Smooth muscle cell (in vitro differentiated cells): Measurements from ENCODE around the gene AK3. TPM values are rescaled to one million over a fixed set of nuclear protein-coding genes. Genes with fewer than 3 reads are reported as not detected.

Source experiments
- DNase-seq: peaks from one replicate; lab custom pipeline; 2025; ENCODE audit not compliant: unreplicated experiment; lab: John Stamatoyannopoulos, UW
- H2AFZ ChIP-seq: fragments of 200-600 bp; sonication (generic); 2 replicates; pipeline ENCODE4 v1.6.0; 2016; ENCODE audit warnings: antibody characterized with exemption, low read depth, mild to moderate bottlenecking
- H3F3A ChIP-seq: fragments of 200-600 bp; sonication (generic); 2 replicates; pipeline ENCODE4 v1.6.0; 2017; ENCODE audit warnings: antibody characterized with exemption, low read depth
- H3K27ac ChIP-seq: fragments of 200-600 bp; sonication (generic); 2 replicates; pipeline ENCODE4 v1.5.1; 2016; ENCODE audit warnings: low read depth, mild to moderate bottlenecking
- H3K27me3 ChIP-seq: fragments of 200-600 bp; sonication (generic); 2 replicates; pipeline ENCODE4 v1.6.1; 2016; ENCODE audit warnings: low read depth, mild to moderate bottlenecking
- H3K36me3 ChIP-seq: fragments of 200-600 bp; sonication (generic); 2 replicates; pipeline ENCODE4 v1.5.1; 2016; ENCODE audit warnings: low read depth
- H3K4me1 ChIP-seq: fragments of 200-600 bp; sonication (generic); 2 replicates; pipeline ENCODE4 v1.5.1; 2016; ENCODE audit warnings: low read depth
- H3K4me2 ChIP-seq: fragments of 200-600 bp; sonication (generic); 2 replicates; pipeline ENCODE4 v1.6.0; 2016; ENCODE audit warnings: mild to moderate bottlenecking
- H3K4me3 ChIP-seq: fragments of 200-600 bp; sonication (generic); 2 replicates; pipeline ENCODE4 v1.5.1; 2016; ENCODE audit warnings: mild to moderate bottlenecking
- H3K79me2 ChIP-seq: fragments of 200-600 bp; sonication (generic); 2 replicates; pipeline ENCODE4 v1.6.0; 2016; ENCODE audit warnings: low read depth, mild to moderate bottlenecking
- H3K9ac ChIP-seq: fragments of 200-600 bp; sonication (generic); 2 replicates; pipeline ENCODE4 v1.6.0; 2016; ENCODE audit warnings: low read depth
- H3K9me3 ChIP-seq: fragments of 200-600 bp; sonication (generic); replicated peaks from 2 replicates; pipeline ENCODE4 v1.5.1; 2016; ENCODE audit warnings: low read depth
- H4K20me1 ChIP-seq: fragments of 200-600 bp; sonication (generic); 2 replicates; pipeline ENCODE4 v1.6.0; 2016; ENCODE audit warnings: low read depth
- WGBS: methylation state at CpG from one replicate; pipeline ENCODE4 v1.1.7; 2016; ENCODE audit warnings: low lambda C conversion rate; 5-methylcytosine and 5-hydroxymethylcytosine counted together
- polyA plus RNA-seq: library from polyadenylated mRNA; unstranded; fragments of >200 nt; fragmentation: Nextera tagmentation; extraction: Ambion mirVana; gene quantifications from 2 replicates; pipeline ENCODE4 v1.2.1, GENCODE V29; 2016
- total RNA-seq: library from RNA; depleted of rRNA; stranded (reverse); fragments of >200 nt; gene quantifications from 2 replicates; pipeline ENCODE4 v1.2.3, GENCODE V29; 2014
- TF ChIP-seq, protein P1 (sequence below): fragments of 200-600 bp; sonication (generic); IDR thresholded peaks from 2 replicates; pipeline ENCODE4 v1.5.1; 2017; ENCODE audit warnings: borderline replicate concordance, mild to moderate bottlenecking, antibody characterized with exemption; ENCODE audit not compliant: insufficient read depth, poor library complexity, severe bottlenecking

The AK3 gene
- total and polyA plus RNA-seq, 2 experiments from 2014 or later: 28.7 to 49.3 TPM

DNA sequence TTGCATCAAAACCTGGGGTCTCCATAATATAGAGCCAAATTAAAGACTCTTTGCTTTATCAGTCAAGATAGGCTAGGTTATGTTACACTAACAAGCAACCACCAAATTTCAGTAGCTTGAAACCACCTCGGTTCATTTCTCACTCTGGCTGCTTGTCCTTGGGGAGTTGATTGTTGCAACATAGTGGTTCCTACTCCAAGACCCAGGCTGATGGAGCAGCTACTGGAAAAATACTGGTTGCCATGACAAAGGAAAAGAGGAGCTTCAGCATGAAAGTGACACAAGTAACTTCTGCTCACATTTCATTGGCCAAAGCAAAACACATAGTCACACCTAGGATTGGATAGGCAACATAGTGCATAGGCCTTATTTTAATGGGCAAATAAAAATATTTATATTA, 33.2 kb upstream of the AK3 start:
- no peaks in the 10 kb centered on the region for H3K27me3 ChIP-seq
- no peak overlapping the region for H3K4me3 ChIP-seq
- H3K27ac ChIP-seq: no peak overlapping the region
- H3K9me3 ChIP-seq: no peaks in the 10 kb centered on the region
- no peaks in the 10 kb centered on the region for H4K20me1 ChIP-seq
- DNase-seq: no peak
- no peaks in the 10 kb centered on the region for H3F3A ChIP-seq
- no peak overlapping the region for H3K9ac ChIP-seq
- H3K36me3 ChIP-seq: no peaks in the 10 kb centered on the region
- no peaks in the 10 kb centered on the region for H3K4me1 ChIP-seq
- TF ChIP-seq, protein P1, sequence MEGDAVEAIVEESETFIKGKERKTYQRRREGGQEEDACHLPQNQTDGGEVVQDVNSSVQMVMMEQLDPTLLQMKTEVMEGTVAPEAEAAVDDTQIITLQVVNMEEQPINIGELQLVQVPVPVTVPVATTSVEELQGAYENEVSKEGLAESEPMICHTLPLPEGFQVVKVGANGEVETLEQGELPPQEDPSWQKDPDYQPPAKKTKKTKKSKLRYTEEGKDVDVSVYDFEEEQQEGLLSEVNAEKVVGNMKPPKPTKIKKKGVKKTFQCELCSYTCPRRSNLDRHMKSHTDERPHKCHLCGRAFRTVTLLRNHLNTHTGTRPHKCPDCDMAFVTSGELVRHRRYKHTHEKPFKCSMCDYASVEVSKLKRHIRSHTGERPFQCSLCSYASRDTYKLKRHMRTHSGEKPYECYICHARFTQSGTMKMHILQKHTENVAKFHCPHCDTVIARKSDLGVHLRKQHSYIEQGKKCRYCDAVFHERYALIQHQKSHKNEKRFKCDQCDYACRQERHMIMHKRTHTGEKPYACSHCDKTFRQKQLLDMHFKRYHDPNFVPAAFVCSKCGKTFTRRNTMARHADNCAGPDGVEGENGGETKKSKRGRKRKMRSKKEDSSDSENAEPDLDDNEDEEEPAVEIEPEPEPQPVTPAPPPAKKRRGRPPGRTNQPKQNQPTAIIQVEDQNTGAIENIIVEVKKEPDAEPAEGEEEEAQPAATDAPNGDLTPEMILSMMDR: no peak
- H2AFZ ChIP-seq: no peak overlapping the region
- no peak overlapping the region for H3K4me2 ChIP-seq
- no peaks in the 10 kb centered on the region for H3K79me2 ChIP-seq
- WGBS: 77% methylated on average over 1 of the region's 1 CpG

DNA sequence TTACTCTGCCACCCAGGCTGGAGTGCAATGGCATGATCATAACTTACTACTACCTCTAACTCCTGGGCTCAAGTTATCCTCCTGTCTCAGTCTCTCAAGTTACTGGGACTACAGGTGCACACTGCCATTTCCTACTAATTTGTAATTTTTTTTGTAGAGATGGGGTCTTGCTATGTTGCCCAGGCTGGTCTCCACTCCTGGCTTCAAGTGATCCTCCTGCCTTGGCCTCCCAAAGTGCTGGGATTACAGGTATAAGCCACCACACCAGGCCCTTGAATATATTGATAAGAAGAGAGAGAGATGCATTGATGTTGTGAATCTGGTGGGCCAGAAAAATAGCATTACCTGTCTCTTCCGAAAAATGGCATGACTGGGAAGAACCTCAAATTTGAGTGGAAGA, 30.8 kb upstream of the AK3 start:
- DNase-seq: no peak
- Histone ChIP-seq H3K9me3 (no peaks in the 10 kb centered on the region), H3K4me1 (no peaks in the 10 kb centered on the region), H3K36me3 (no peaks in the 10 kb centered on the region), H3K9ac (no peak overlapping the region), H2AFZ (no peak overlapping the region), H3K4me2 (no peak overlapping the region), H3K4me3 (no peak overlapping the region), H3K79me2 (no peaks in the 10 kb centered on the region), H4K20me1 (no peaks in the 10 kb centered on the region), H3K27me3 (no peaks in the 10 kb centered on the region), H3K27ac (no peak overlapping the region), H3F3A (no peaks in the 10 kb centered on the region)
- 96% methylated on average over 1 of the region's 1 CpG for WGBS
- TF ChIP-seq, protein P1: no peak

- Histone ChIP-seq H3F3A (no peaks in the 10 kb centered on the region), H2AFZ (no peak overlapping the region)
- 91% methylated on average over 7 of the region's 7 CpGs for WGBS
Observed at GRCh38 chr9:4769321-4770080, 28.5 kb upstream of the AK3 start.

More at GRCh38 chr9:4769321-4770080, 28.5 kb upstream of the AK3 start:
- TF ChIP-seq, protein P1: no peak
- H3K4me1 ChIP-seq: no peaks in the 10 kb centered on the region
- H3K36me3 ChIP-seq: no peaks in the 10 kb centered on the region
- no peak overlapping the region for H3K9ac ChIP-seq
- H3K4me3 ChIP-seq: no peak overlapping the region
- no peaks in the 10 kb centered on the region for H3K27me3 ChIP-seq
- no peak overlapping the region for H3K27ac ChIP-seq
- no peaks in the 10 kb centered on the region for H3K9me3 ChIP-seq
- H3K79me2 ChIP-seq: no peaks in the 10 kb centered on the region
- H3K4me2 ChIP-seq: no peak overlapping the region
- no peak for DNase-seq
- H4K20me1 ChIP-seq: no peaks in the 10 kb centered on the region
